Measurements from ENCODE around the gene ELF3.

DNA sequence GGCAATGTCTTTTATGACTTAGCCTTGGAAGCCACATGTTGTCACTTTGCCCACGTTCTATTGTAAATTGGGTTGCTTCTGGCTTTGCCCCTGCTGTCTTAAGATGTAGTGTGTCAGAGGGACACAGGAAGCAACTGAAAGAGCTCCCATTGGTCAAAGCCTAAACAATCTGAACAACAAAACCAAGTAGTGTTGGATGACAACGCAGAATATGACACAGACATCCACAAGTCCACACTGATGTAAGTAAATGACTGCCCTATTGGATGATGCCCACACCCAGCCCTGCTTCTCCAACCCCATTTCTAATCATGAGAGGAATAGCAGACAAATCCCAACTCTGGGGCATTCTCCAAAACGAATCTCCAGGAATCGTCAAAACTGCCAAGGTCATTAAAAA lies 50.7 kb downstream of the ELF3 start:
- TF ChIP-seq CTCF (IDR thresholded peaks at IDR 0.05) = no peak
- no peak for TF ChIP-seq POLR2A (IDR thresholded peaks at IDR 0.05)

Data from uterus (tissue), 2 donors.